Upper lobe of right lung (tissue), 1 donor: ENCODE data around the gene FCN1. TPM values are rescaled to one million over a fixed set of nuclear protein-coding genes. Genes with fewer than 3 reads are reported as not detected.

Experiments used
- ATAC-seq: fragments of 200-7000 bp; cut with Tn5 transposase; one replicate; pipeline ENCODE4 v1.9.1; 2020; ENCODE audit warnings: mild to moderate bottlenecking, moderate library complexity
- DNase-seq: peaks from one replicate; pipeline ENCODE4 v3.0.0-alpha.2; 2020
- H3K27ac ChIP-seq: fragments of 200-600 bp; one replicate; pipeline ENCODE4 v1.8.0; 2022
- H3K27me3 ChIP-seq: fragments of 200-600 bp; one replicate; pipeline ENCODE4 v1.8.0; 2022; ENCODE audit warnings: mild to moderate bottlenecking
- H3K36me3 ChIP-seq: fragments of 200-600 bp; one replicate; pipeline ENCODE4 v1.8.0; 2022
- H3K4me1 ChIP-seq: fragments of 200-600 bp; one replicate; pipeline ENCODE4 v1.8.0; 2022
- H3K4me3 ChIP-seq: fragments of 200-600 bp; one replicate; pipeline ENCODE4 v1.8.0; 2022; ENCODE audit warnings: mild to moderate bottlenecking
- H3K9me3 ChIP-seq: fragments of 200-600 bp; one replicate; pipeline ENCODE4 v1.8.0; 2022
- intact Hi-C: fragments of 100-400 bp; cut with DNase I; formaldehyde crosslinking; loops from one replicate; pipeline ENCODE4 v1.11.0; 2022
- total RNA-seq: library from RNA; stranded (reverse); fragmentation: NEBNext Ultra II Directional; extraction: Animal tissue kit (Norgen Biotek cat#: 25700); gene quantifications from one replicate; pipeline ENCODE4 v1.2.1, GENCODE V29; 2021
- TF ChIP-seq, protein P1 (sequence below): fragments of 200-600 bp; IDR thresholded peaks from one replicate; pipeline ENCODE4 v1.8.0; 2022; ENCODE audit warnings: antibody characterized with exemption
- donor health status: DM: no; HTN: yes; CAD: no; lungs with severe emphysema.

FCN1 gene
- total RNA-seq, 1 donor from 2014 or later: 63.0 TPM

DNA sequence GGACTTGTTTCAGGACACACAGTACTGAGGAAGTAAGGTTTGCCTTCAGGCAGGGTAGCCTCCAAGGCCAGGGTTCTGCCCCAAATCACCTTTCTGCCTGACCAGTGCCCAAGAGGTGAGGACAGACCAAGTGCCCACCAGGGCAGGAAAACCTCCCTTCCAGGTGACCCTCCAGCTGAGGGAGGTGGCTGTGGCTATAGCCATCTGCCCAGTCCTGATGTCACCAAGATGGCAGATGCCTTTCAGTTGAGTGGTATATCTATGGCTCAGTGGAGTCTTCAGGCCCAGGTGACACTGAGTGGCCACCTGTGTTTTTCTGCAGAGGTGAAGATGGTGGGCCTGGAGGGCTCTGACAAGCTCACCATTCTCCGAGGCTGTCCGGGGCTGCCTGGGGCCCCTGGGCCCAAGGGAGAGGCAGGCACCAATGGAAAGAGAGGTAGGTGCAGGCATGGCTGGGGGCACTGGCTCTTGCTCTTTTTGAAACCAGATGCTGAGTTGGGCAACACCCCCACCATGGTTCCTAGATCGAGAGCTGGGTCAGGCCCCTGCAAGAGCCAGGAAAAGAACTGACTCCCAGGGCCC is 35.4 kb downstream of the FCN1 start:
- DNase-seq: no peak

DNA sequence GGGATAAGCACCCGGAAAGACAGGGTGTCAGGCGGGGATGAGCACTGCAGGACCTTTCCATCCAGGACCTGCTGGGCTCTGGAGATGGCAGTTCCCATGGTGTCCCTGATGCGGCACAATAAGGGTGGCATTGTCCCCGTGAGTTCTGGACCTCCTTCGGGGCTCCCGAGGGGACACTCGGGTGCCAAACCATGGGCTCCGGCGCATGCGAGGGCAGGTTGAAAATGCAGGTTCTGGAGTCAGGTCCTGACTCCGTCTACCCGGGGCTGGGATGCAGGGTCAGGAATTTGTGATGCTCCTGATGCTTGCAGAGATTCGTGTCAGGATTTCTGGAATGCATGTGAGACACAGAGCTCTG is 36.4 kb downstream of the FCN1 start:
- Histone ChIP-seq H3K9me3 (no peaks in the 10 kb centered on the region), H3K4me1 (no peaks in the 10 kb centered on the region), H3K27ac (no peak overlapping the region), H3K27me3 (no peaks in the 10 kb centered on the region), H3K36me3 (no peaks in the 10 kb centered on the region), H3K4me3 (no peak overlapping the region)
- TF ChIP-seq, protein P1, sequence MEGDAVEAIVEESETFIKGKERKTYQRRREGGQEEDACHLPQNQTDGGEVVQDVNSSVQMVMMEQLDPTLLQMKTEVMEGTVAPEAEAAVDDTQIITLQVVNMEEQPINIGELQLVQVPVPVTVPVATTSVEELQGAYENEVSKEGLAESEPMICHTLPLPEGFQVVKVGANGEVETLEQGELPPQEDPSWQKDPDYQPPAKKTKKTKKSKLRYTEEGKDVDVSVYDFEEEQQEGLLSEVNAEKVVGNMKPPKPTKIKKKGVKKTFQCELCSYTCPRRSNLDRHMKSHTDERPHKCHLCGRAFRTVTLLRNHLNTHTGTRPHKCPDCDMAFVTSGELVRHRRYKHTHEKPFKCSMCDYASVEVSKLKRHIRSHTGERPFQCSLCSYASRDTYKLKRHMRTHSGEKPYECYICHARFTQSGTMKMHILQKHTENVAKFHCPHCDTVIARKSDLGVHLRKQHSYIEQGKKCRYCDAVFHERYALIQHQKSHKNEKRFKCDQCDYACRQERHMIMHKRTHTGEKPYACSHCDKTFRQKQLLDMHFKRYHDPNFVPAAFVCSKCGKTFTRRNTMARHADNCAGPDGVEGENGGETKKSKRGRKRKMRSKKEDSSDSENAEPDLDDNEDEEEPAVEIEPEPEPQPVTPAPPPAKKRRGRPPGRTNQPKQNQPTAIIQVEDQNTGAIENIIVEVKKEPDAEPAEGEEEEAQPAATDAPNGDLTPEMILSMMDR: no peak
- DNase-seq (no peak), ATAC-seq (no peak)
- intact Hi-C loops: no loop called here

More for the DNA sequence above, 35.4 kb downstream of the FCN1 start:
- no peaks in the 10 kb centered on the region for H3K4me1 ChIP-seq
- no peak overlapping the region for H3K4me3 ChIP-seq
- H3K27ac ChIP-seq: no peak overlapping the region
- H3K27me3 ChIP-seq: no peaks in the 10 kb centered on the region
- intact Hi-C loops: no loop called here
- no peaks in the 10 kb centered on the region for H3K9me3 ChIP-seq
- no peak for ATAC-seq
- TF ChIP-seq, protein P1: no peak
- no peaks in the 10 kb centered on the region for H3K36me3 ChIP-seq

DNA sequence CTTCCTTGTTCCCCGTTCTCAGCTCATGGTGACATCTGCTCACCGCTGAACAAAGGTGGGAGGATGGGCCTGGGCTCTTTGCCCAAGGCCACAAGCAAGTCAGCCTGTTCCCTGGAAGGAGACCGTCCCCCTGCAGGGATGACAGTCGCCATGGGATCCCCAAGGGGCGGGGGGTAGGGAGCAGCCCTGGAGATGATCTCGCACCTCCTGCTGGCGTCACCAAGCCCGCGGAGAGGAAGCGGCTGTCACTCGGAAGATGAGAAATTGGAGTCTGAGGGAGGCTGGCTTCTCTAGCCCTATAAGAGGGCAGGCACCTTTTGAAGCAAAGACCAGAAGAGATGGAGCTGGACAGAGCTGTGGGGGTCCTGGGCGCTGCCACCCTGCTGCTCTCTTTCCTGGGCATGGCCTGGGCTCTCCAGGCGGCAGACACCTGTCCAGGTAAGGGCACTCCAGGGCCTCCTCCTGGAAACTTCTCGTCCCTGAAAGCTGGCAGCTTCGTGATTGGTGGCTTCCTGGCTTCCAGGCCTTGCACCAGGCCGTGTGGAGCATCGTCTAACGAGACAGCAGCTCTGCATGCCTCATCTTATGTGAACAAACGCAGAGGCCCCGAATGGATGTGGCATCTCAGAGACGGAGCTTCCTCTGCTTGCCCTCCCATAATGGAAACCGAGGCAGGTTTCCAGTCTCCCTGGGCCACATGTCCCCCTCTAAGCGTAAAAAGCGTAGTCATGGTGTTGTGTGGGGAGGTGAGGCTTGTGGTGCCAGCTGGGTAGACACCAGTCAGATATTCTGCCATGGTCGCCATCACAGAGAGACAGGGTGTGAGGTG is 37.0 kb downstream of the FCN1 start, which contains the start of gene FCN2:
TSS of gene FCN2 (plus strand) at position 327 of the 829 bp plus-strand sequence. CDS start at position 339, 12 bp downstream.
- DNase-seq (no peak), ATAC-seq (no peak)

DNA sequence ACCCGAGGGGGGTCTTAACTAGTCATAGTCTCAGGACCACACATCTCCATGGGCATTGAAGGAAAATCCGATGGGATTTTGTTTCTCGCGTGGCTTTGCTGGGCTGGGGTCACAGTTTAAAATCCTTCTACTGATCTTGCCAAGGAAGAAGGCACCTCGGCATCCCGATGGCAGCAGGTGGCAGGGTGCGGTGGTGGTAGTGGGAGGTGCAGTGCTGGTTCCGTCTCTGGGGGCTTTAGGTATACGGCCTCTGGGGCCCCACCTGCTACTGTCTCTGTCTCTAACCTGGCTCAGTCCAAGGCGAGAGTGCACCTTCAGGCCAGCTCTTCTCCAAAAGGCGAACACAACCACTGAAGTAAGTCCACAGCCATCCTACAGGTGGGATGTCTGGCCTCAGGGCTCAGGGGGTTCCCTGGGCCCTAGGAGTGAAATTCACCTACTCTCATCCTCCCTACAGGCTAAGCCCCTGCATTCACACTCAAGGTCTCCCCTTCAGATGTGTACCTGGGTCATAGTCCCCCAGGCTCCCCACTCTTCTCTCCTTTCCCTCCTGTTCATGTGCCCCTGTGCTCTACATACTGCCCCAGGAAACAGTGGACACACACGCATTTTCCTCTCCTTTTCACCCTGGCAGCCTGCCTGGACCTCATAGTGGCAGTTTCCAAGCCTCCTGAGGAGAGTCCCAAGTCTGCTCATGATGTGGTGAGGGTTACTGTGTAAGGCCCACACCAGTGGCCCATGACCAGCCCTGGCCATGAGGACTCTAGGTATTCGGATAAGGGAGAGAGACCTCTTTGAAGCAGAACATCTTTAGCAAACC is 37.8 kb downstream of the FCN1 start:
- intact Hi-C loops: no loop called here
- DNase-seq (no peak), ATAC-seq (no peak)
- no peaks in the 10 kb centered on the region for H3K9me3 ChIP-seq
- H3K4me1 ChIP-seq: no peaks in the 10 kb centered on the region
- H3K4me3 ChIP-seq: no peak overlapping the region
- no peaks in the 10 kb centered on the region for H3K36me3 ChIP-seq
- TF ChIP-seq, protein P1: no peak
- H3K27ac ChIP-seq: no peak overlapping the region
- no peaks in the 10 kb centered on the region for H3K27me3 ChIP-seq

More for the DNA sequence above, 37.0 kb downstream of the FCN1 start, which contains the start of gene FCN2:
- Histone ChIP-seq H3K4me1 (no peaks in the 10 kb centered on the region), H3K9me3 (no peaks in the 10 kb centered on the region), H3K27me3 (no peaks in the 10 kb centered on the region), H3K27ac (no peak within 1 kb of the TSS), H3K36me3 (no peaks in the 10 kb centered on the region), H3K4me3 (no peak within 1 kb of the TSS)
- intact Hi-C loops: no loop called here
- TF ChIP-seq, protein P1: no peak

DNA sequence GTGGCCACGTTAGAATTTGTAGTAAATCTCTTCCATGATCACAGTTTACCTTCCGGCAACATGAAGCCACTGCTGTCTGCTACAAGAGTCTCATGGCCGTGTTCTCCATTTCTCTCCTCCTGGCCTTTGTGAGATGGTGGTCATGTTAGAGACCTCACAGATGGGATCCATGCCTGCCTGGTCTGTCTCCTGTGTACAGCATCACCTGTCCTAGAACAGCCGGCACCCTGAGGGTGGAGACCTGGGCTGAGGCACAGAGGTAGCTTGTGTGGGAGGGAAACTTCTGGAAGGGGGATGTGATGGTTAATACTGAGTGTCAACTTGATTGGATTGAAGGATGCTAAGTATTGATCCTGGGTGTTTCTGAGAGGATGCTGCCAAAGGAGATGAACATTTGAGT is 40.2 kb downstream of the FCN1 start:
- ATAC-seq (no peak), DNase-seq (no peak)
- TF ChIP-seq, protein P1: no peak
- no peak overlapping the region for H3K27ac ChIP-seq
- H3K9me3 ChIP-seq: no peaks in the 10 kb centered on the region
- no peak overlapping the region for H3K4me3 ChIP-seq
- no peaks in the 10 kb centered on the region for H3K36me3 ChIP-seq
- no peaks in the 10 kb centered on the region for H3K4me1 ChIP-seq
- intact Hi-C loops: no loop called here
- no peaks in the 10 kb centered on the region for H3K27me3 ChIP-seq
